Ovary (tissue), 3 donors: ENCODE results near the gene DNAH9.

Experiments used
- EP300 ChIP-seq: sonication (generic); formaldehyde crosslinking; IDR thresholded peaks from one replicate; pipeline ENCODE4 v1.6.1; 2017; ENCODE audit warnings: antibody characterized with exemption
- POLR2A ChIP-seq: fragments of 450-650 bp; IDR thresholded peaks from one replicate; pipeline ENCODE4 v1.6.1; 2017; ENCODE audit warnings: antibody characterized with exemption, mild to moderate bottlenecking, moderate library complexity
- TF ChIP-seq, protein P1 (sequence below), 3 donors: fragments of 450-650 bp in 2 of 3; fragments of 200-600 bp in 1 of 3; IDR thresholded peaks; one replicate each; pipeline versions ENCODE4 v1.5.1 to v1.8.0; 2016 to 2022; ENCODE audit warnings: antibody characterized with exemption in 3 of 3, mild to moderate bottlenecking in 1 of 3
- donor health status: DM: no; HTN: no; CAD: no.

GRCh38 chr17:11693284-11693683 is 95.0 kb downstream of the DNAH9 start:
- TF ChIP-seq, protein P1, sequence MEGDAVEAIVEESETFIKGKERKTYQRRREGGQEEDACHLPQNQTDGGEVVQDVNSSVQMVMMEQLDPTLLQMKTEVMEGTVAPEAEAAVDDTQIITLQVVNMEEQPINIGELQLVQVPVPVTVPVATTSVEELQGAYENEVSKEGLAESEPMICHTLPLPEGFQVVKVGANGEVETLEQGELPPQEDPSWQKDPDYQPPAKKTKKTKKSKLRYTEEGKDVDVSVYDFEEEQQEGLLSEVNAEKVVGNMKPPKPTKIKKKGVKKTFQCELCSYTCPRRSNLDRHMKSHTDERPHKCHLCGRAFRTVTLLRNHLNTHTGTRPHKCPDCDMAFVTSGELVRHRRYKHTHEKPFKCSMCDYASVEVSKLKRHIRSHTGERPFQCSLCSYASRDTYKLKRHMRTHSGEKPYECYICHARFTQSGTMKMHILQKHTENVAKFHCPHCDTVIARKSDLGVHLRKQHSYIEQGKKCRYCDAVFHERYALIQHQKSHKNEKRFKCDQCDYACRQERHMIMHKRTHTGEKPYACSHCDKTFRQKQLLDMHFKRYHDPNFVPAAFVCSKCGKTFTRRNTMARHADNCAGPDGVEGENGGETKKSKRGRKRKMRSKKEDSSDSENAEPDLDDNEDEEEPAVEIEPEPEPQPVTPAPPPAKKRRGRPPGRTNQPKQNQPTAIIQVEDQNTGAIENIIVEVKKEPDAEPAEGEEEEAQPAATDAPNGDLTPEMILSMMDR (IDR thresholded peaks at IDR 0.05), result no peak
- TF ChIP-seq POLR2A, result no peak
- no peak for TF ChIP-seq EP300
